CD4-positive, CD25-positive, alpha-beta regulatory T cell (primary cell): Measurements from ENCODE around the gene CDK9. TPM values are rescaled to one million over a fixed set of nuclear protein-coding genes. Genes with fewer than 3 reads are reported as not detected.
"Not testable (repeated sequence)": the region's sequence is repeated elsewhere in the genome, so short reads cannot be mapped to it uniquely, and the experiment has no call there.

ENCODE experiments used
- ATAC-seq, 2 donors: fragments of 150-1000 bp; cut with Tn5 transposase; one replicate each; pipeline ENCODE4 v1.10.0; 2021; ENCODE audit warnings: low read depth in 2 of 2, moderate number of reproducible peaks in 2 of 2, moderate library complexity in 1 of 2
- DNase-seq, 3 donors: peaks; one replicate each; pipeline versions ENCODE4 v3.0.0 to v3.0.0-alpha.2; 2012 to 2022; ENCODE audit warnings: mixed read lengths in 1 of 3
- H3K27ac ChIP-seq: one replicate; pipeline ENCODE4 v1.7.0; 2013; ENCODE audit warnings: mild to moderate bottlenecking, low read length; ENCODE audit not compliant: insufficient read depth, poor library complexity, severe bottlenecking
- H3K27me3 ChIP-seq: one replicate; pipeline ENCODE4 v1.7.0; 2013; ENCODE audit warnings: low read length; ENCODE audit not compliant: control insufficient read depth, insufficient read depth
- H3K36me3 ChIP-seq: one replicate; pipeline ENCODE4 v1.7.0; 2013; ENCODE audit warnings: mild to moderate bottlenecking, low read length, moderate library complexity; ENCODE audit not compliant: control insufficient read depth, insufficient read depth
- H3K4me1 ChIP-seq: 2 replicates; pipeline ENCODE4 v1.7.0; 2013; ENCODE audit warnings: mild to moderate bottlenecking, low read length; ENCODE audit not compliant: insufficient read depth, control insufficient read depth, poor library complexity, severe bottlenecking
- H3K4me3 ChIP-seq: one replicate; pipeline ENCODE4 v1.7.0; 2013; ENCODE audit warnings: low read depth, mild to moderate bottlenecking, low read length, moderate library complexity
- H3K9me3 ChIP-seq, 2 experiments: 1 replicate in 1 of 2; 2 replicates in 1 of 2; pipeline ENCODE4 v1.7.0; 2013; ENCODE audit warnings: low read length in 2 of 2, mild to moderate bottlenecking in 1 of 2, moderate library complexity in 1 of 2; ENCODE audit not compliant: control insufficient read depth in 2 of 2
- H3K27ac Mint-ChIP-seq, 3 donors: one replicate each; pipeline ENCODE4 v1.8.0; 2020 to 2022; ENCODE audit warnings: mild to moderate bottlenecking in 3 of 3, mixed read lengths in 3 of 3, moderate library complexity in 2 of 3
- H3K27me3 Mint-ChIP-seq: one replicate; pipeline ENCODE4 v1.8.0; 2022; ENCODE audit warnings: mild to moderate bottlenecking, mixed read lengths
- H3K36me3 Mint-ChIP-seq: one replicate; pipeline ENCODE4 v1.8.0; 2020; ENCODE audit warnings: mixed read lengths
- H3K4me1 Mint-ChIP-seq, 4 donors: one replicate each; pipeline ENCODE4 v1.8.0; 2020 to 2022; ENCODE audit warnings: mixed read lengths in 4 of 4, mild to moderate bottlenecking in 1 of 4
- H3K4me3 Mint-ChIP-seq, 4 donors: one replicate each; pipeline ENCODE4 v1.8.0; 2020 to 2022; ENCODE audit warnings: mild to moderate bottlenecking in 4 of 4, mixed read lengths in 4 of 4, moderate library complexity in 3 of 4
- H3K9me3 Mint-ChIP-seq, 7 donors: one replicate each; pipeline ENCODE4 v1.8.0; 2020 to 2022; ENCODE audit warnings: mixed read lengths in 7 of 7, mild to moderate bottlenecking in 3 of 7, moderate library complexity in 2 of 7
- polyA plus RNA-seq, 4 donors: library from polyadenylated mRNA; unstranded; fragments of 300-500 nt; fragmentation: Illumina TruSeq; gene quantifications; one replicate each; pipeline ENCODE4 v1.2.3, GENCODE V29; 2021
- total RNA-seq: library from RNA; stranded (reverse); gene quantifications from one replicate; pipeline ENCODE4 v1.2.3, GENCODE V29; 2022

Gene CDK9
- total and polyA plus RNA-seq, 5 donors from 2014 or later: 43.3 to 89.3 (median 55.5) TPM

GRCh38 chr9:127776924-127777289 is 8.9 kb upstream of the CDK9 start:
- H3K36me3 ChIP-seq: peaks cover 22% of the 10 kb centered on the region
- peak overlapping the region; percentile 96 to 100 (median 98) for H3K4me3 Mint-ChIP-seq
- H3K27ac Mint-ChIP-seq: peak overlapping the region; percentile 93 to 98 (median 95)
- ATAC-seq: no peak
- H3K36me3 Mint-ChIP-seq: peaks cover 9% of the 10 kb centered on the region
- H3K27me3 Mint-ChIP-seq: no peaks in the 10 kb centered on the region
- H3K9me3 ChIP-seq: no peaks in the 10 kb centered on the region
- H3K4me1 Mint-ChIP-seq: peaks cover 11 to 66% (median 28%) of the 10 kb centered on the region in 4 donors
- H3K27me3 ChIP-seq: no peaks in the 10 kb centered on the region
- H3K27ac ChIP-seq: peak overlapping the region; percentile 90
- peak in 1 of 3 donors; percentile 40 for DNase-seq
- H3K4me3 ChIP-seq: peak overlapping the region; percentile 89
- H3K4me1 ChIP-seq: peaks cover 67% of the 10 kb centered on the region
- H3K9me3 Mint-ChIP-seq: no peaks in the 10 kb centered on the region

- Mint-ChIP-seq H3K4me1 (peaks cover 13 to 67% (median 30%) of the 10 kb centered on the region in 4 donors), H3K27me3 (no peaks in the 10 kb centered on the region), H3K4me3 (peak overlapping the region; percentile 96 to 100 (median 98)), H3K36me3 (peaks cover 9% of the 10 kb centered on the region), H3K9me3 (no peaks in the 10 kb centered on the region), H3K27ac (peak overlapping the region; percentile 93 to 98 (median 95))
- peaks cover 22% of the 10 kb centered on the region for H3K36me3 ChIP-seq
- DNase-seq (peak in 1 of 3 donors; percentile 43), ATAC-seq (no peak)
- peak overlapping the region; percentile 90 for H3K27ac ChIP-seq
- no peaks in the 10 kb centered on the region for H3K27me3 ChIP-seq
- no peaks in the 10 kb centered on the region for H3K9me3 ChIP-seq
- H3K4me3 ChIP-seq: peak overlapping the region; percentile 94
- peaks cover 72% of the 10 kb centered on the region for H3K4me1 ChIP-seq
Measured at GRCh38 chr9:127777368-127777980, 8.4 kb upstream of the CDK9 start.

GRCh38 chr9:127778280-127779135 is 7.3 kb upstream of the CDK9 start, which contains the start of gene SH2D3C:
Gene SH2D3C, minus strand, starts transcription at chr9:127778666. Its CDS starts 39 bp downstream, at chr9:127778627.
- Histone ChIP-seq H3K36me3 (peaks cover 12% of the 10 kb centered on the region), H3K9me3 (no peaks in the 10 kb centered on the region), H3K4me3 (peak within 1 kb of the TSS; percentile 94), H3K27ac (peak within 1 kb of the TSS; percentile 90), H3K27me3 (no peaks in the 10 kb centered on the region), H3K4me1 (peaks cover 83% of the 10 kb centered on the region)
- H3K36me3 Mint-ChIP-seq: peaks cover 6% of the 10 kb centered on the region
- DNase-seq (peak in 2 of 3 donors; percentile 33 to 55), ATAC-seq (peak; percentile 31 to 32)
- peaks cover 13 to 67% (median 37%) of the 10 kb centered on the region in 4 donors for H3K4me1 Mint-ChIP-seq
- no peaks in the 10 kb centered on the region for H3K27me3 Mint-ChIP-seq
- H3K9me3 Mint-ChIP-seq: no peaks in the 10 kb centered on the region
- peak within 1 kb of the TSS; percentile 93 to 98 (median 95) for H3K27ac Mint-ChIP-seq
- peak within 1 kb of the TSS; percentile 96 to 100 (median 98) for H3K4me3 Mint-ChIP-seq

GRCh38 chr9:127779136-127779981 is 6.5 kb upstream of the CDK9 start:
- H3K27ac ChIP-seq: peak overlapping the region; percentile 90
- peaks cover 85% of the 10 kb centered on the region for H3K4me1 ChIP-seq
- Mint-ChIP-seq H3K36me3 (peaks cover 1% of the 10 kb centered on the region), H3K27ac (peak overlapping the region; percentile 91 to 94 (median 93)), H3K27me3 (no peaks in the 10 kb centered on the region), H3K9me3 (no peaks in the 10 kb centered on the region), H3K4me3 (peak overlapping the region; percentile 96 to 100 (median 98)), H3K4me1 (peaks cover 13 to 68% (median 42%) of the 10 kb centered on the region in 4 donors)
- H3K36me3 ChIP-seq: peaks cover 3% of the 10 kb centered on the region
- H3K4me3 ChIP-seq: peak overlapping the region; percentile 61
- H3K27me3 ChIP-seq: no peaks in the 10 kb centered on the region
- DNase-seq (peak in 2 of 3 donors; percentile 33 to 56), ATAC-seq (peak; percentile 10 to 36)
- H3K9me3 ChIP-seq: no peaks in the 10 kb centered on the region

- Mint-ChIP-seq H3K4me3 (peak overlapping the region; percentile 52 to 100 (median 75)), H3K4me1 (peaks cover 13 to 71% (median 44%) of the 10 kb centered on the region in 4 donors), H3K27ac (peak overlapping the region; percentile 78 to 93 (median 91)), H3K27me3 (no peaks in the 10 kb centered on the region), H3K36me3 (no peaks in the 10 kb centered on the region), H3K9me3 (no peaks in the 10 kb centered on the region)
- ATAC-seq (no peak), DNase-seq (no peak)
- no peaks in the 10 kb centered on the region for H3K9me3 ChIP-seq
- no peaks in the 10 kb centered on the region for H3K27me3 ChIP-seq
- no peaks in the 10 kb centered on the region for H3K36me3 ChIP-seq
- peak overlapping the region; percentile 90 for H3K27ac ChIP-seq
- H3K4me1 ChIP-seq: peaks cover 86% of the 10 kb centered on the region
- H3K4me3 ChIP-seq: no peak overlapping the region
Measured at GRCh38 chr9:127780126-127780885, 5.5 kb upstream of the CDK9 start.

- H3K36me3 ChIP-seq, DNase-seq, H3K36me3 Mint-ChIP-seq, H3K9me3 ChIP-seq, ATAC-seq, H3K9me3 Mint-ChIP-seq, H3K27me3 ChIP-seq, H3K4me3 ChIP-seq, H3K27me3 Mint-ChIP-seq: not testable (repeated sequence)
- peaks cover 13 to 71% (median 44%) of the 10 kb centered on the region in 4 donors for H3K4me1 Mint-ChIP-seq
- H3K4me3 Mint-ChIP-seq: peak overlapping the region in 2 of 4 donors; percentile 75 to 100
- Histone ChIP-seq H3K4me1 (peaks cover 80% of the 10 kb centered on the region), H3K27ac (peak overlapping the region; percentile 90)
- peak overlapping the region; percentile 78 to 96 (median 80) for H3K27ac Mint-ChIP-seq
Measured at GRCh38 chr9:127780909-127781308, 4.9 kb upstream of the CDK9 start.
